Measurements from ENCODE around the gene SBF1.
"Not testable (repeated sequence)": the region's sequence is repeated elsewhere in the genome, so short reads cannot be mapped to it uniquely, and the experiment has no call there.

Gene SBF1

GRCh38 chr22:50408954-50409353 lies 65.9 kb downstream of the SBF1 start:
- H3K4me3 ChIP-seq, H3K27ac ChIP-seq: not testable (repeated sequence)

GRCh38 chr22:50408311-50408710 lies 66.5 kb downstream of the SBF1 start:
- Histone ChIP-seq H3K27ac (no peak overlapping the region), H3K4me3 (no peak overlapping the region)

GRCh38 chr22:50406416-50407170 lies 68.2 kb downstream of the SBF1 start:
- H3K27ac ChIP-seq = no peak overlapping the region
- no peak overlapping the region for H3K4me3 ChIP-seq

GRCh38 chr22:50403701-50404101 lies 71.1 kb downstream of the SBF1 start:
- peak overlapping the region in 2 of 21 experiments; percentile 14 to 58 for H3K27ac ChIP-seq

GRCh38 chr22:50401907-50402306 lies 72.9 kb downstream of the SBF1 start:
- H3K27ac ChIP-seq = no peak overlapping the region
- H3K4me3 ChIP-seq = no peak overlapping the region

More at GRCh38 chr22:50403701-50404101, 71.1 kb downstream of the SBF1 start:
- H3K4me3 ChIP-seq = no peak overlapping the region

GRCh38 chr22:50400931-50401330 lies 73.9 kb downstream of the SBF1 start:
- peak overlapping the region in 3 of 21 experiments; percentile 40 to 77 (median 65) for H3K27ac ChIP-seq

GRCh38 chr22:50400406-50400805 lies 74.4 kb downstream of the SBF1 start:
- Histone ChIP-seq H3K27ac (peak overlapping the region in 10 of 21 experiments; percentile 9 to 77 (median 58)), H3K4me3 (no peak overlapping the region)

More at GRCh38 chr22:50400931-50401330, 73.9 kb downstream of the SBF1 start:
- H3K4me3 ChIP-seq = no peak overlapping the region

- peak overlapping the region in 15 of 21 experiments; percentile 2 to 77 (median 57) for H3K27ac ChIP-seq
- H3K4me3 ChIP-seq = no peak overlapping the region
Observed at GRCh38 chr22:50399751-50400331, 75.0 kb downstream of the SBF1 start.

GRCh38 chr22:50398831-50399648 lies 75.8 kb downstream of the SBF1 start:
- H3K27ac ChIP-seq = peak overlapping the region in 16 of 21 experiments; percentile 2 to 77 (median 52)
- no peak overlapping the region for H3K4me3 ChIP-seq

- not testable (repeated sequence) for H3K27ac ChIP-seq, H3K4me3 ChIP-seq
Observed at GRCh38 chr22:50397371-50398060, 77.3 kb downstream of the SBF1 start.

- Histone ChIP-seq H3K4me3 (no peak overlapping the region), H3K27ac (no peak overlapping the region)
Observed at GRCh38 chr22:50396751-50397370, 78.0 kb downstream of the SBF1 start.
